NCI-H69 (cell line): ENCODE results near the gene C20orf144.
A peak's percentile ranks its signal among the peaks of the same experiment; 100 is the strongest.
"Not testable (repeated sequence)": the region's sequence is repeated elsewhere in the genome, so short reads cannot be mapped to it uniquely, and the experiment has no call there.

ENCODE experiments used
- DNase-seq: peaks from one replicate; lab custom pipeline; 2025; lab: John Stamatoyannopoulos, UW

The C20orf144 gene

DNA sequence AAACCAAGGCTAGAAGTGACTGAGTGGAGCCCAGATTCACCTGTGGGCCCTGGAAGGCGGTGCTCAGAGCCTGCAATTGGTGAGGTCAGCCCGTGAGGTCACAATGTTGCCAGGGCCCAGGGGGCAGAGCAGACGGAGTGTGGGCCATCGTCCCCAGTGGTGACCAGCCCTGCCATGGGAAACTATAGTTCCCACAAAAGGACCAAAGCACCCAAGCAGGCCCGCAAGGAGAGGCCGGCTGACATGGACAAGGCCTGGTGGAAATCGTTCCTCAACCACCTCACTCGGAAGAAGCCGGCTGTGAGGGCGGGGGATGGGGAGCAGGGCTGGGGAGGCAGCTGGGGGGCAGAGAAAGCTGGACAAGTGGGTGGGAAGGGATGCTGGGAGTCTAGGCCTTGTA lies at the start of gene C20orf144:
TSS of gene C20orf144 (plus strand) at position 156 of the 400 bp plus-strand sequence. CDS start at position 175, 19 bp downstream.
- no peak for DNase-seq

DNA sequence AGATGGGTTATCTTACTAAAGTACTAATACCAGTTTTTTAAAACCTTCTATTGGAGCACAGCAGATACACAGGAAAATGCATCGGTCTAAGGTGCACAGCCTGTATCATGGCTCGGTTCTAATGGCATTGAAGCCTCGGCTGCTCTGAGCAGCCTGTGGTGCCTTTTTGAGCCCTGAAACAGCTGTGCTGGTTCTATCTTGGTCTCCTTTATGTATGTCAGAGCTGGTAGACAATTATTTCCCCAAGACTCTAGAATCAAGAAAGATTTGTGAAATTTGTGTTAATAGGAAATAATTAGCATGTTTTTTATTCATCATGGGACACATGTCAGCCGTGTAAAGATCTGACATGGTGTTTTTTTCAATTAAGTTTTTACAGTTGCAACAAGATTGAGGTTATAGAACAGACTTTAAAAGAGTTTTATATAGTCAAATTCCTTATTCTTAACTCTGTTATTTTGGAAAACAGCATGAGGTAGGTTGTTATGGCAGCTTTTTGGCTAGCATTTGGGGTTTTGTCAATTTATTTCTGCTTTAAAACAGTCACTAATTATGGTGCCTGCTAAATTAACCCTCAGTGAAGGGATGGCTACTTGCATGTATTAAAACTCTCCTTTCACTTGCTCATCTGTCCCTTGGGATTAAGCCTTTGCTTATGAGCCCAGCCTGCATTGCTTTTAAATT lies 40.3 kb upstream of the C20orf144 start:
- DNase-seq: peak; percentile 36

DNA sequence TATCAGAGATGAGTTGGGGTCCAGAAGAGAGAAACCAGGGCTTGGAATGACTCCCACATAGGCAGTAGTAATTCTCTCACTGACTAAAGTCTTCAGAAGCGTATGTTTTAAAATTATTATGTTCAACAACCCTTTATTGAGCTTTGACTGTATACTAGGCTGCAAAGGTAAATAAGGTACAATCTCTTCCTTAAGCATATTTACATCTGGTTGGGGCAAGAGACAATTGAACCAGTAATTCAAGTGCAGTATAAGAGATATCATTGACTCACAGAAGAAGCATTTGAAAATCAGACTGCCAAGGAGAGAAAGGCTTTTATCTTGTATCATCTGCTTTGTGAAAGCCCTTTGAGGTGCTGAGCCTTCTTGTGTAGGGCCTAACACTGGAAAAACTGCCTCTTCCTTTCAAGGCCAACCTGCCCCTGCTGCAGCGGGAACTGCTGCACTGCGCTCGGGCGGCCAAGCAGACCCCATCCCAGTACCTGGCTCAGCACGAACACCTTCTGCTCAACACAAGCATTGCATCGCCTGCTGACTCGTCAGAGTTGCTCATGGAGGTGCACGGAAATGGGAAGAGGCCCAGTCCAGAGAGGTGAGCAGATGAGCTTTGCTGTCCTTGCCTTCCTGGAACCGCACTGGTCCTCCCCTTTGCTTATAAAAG lies 39.3 kb upstream of the C20orf144 start:
- DNase-seq: no peak

DNA sequence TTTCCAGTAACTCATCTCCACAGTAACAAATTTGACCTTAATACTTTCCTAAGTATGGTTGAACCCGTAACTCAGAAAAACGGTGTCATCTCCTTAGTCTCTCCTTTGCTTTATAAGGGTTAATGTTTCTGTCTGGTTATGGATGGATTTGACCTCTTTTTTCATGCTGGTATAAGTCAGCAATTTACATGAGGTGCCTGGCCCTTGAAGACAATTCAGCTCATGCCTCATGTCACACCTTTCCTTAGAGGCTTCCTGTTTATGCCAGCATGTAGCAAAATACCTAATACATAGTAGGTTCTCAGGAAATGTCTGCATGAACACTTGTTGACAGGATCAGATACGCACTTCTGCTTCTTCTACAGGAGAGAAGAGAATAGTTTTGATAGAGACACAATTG lies 37.7 kb upstream of the C20orf144 start:
- no peak for DNase-seq

DNA sequence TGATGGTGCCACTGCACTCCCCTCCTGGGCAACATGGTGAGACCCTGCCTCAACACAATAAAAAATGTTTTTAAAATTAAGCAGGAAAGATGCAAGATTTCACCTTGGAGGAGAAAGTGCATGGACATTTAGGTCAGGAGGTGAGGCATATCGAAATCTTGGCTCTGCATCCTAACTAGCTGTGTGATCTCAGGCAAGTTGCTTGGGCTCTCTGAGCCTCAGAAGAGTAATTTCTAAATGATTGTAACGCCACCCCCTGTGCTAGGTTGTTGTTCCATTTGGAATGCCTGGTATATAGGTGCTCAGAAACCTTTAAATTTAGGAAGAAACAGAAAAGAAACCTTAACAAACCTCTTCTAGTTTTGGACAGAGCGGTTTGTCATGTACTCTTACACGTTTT lies 35.9 kb upstream of the C20orf144 start:
- no peak for DNase-seq

DNA sequence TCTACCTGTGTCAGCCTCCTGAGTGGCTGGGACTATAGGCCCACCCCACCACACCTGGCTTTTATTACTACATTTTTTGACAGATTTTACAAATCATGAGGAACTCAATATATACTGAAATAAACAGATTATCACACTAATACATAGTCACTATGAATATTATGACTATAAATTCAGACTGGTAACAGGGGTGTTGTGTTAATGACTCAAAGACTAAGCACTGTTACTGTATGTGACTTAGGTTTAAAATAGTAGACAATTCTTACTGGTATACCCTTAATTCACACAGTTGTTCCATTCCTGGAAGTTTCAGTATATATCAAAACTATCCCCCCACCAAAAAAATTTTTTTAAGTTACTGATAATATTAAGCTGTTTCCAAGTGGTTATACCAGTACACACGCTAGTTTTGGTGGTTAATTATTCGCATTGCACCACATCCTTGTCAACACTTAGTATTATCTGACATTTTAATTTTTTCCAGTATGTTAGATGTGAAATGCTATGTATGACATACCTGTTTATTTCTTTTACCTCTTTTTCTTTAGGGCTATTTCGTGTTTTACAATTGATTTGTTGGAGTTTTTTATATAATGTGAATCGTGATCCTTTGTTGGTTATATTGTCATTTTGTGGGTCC lies 34.4 kb upstream of the C20orf144 start:
- no peak for DNase-seq

DNA sequence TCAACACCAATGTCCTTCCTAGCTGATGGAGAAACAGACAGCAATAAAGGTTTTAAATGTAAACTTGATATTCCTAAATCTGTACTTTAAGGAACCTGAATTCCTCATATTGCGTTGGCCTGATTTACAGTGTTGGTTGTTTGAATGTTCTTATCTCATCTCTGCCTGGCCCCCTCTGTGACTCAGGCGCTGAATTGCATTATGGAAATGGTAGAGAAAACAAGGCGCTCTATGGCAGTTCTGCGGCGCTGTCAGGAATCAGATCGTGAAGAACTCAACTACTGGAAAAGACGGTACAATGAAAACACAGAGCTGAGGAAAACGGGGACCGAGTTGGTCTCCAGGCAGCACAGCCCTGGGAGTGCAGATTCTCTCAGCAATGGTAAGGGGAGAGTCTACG lies 32.6 kb upstream of the C20orf144 start:
- DNase-seq: no peak

DNA sequence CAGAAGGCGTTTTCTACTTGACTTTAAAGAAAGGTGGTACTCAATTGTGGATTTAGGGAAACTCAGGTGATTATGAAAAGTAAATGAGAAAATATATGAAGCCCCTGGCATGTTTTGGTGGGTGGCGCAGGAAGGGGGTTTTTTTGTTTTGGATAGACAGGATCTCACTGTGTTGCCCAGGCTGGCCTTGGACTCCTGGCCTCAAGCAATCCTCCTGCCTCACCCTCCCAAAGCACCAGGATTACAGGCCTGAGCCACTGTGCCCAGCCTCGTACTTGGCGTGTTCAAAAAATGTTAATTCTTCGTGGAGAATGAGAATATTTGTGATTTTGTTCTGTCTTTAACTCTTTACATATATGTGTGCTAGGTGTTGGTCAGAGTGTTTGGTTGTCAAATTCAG lies 32.1 kb upstream of the C20orf144 start:
- DNase-seq: no peak

DNA sequence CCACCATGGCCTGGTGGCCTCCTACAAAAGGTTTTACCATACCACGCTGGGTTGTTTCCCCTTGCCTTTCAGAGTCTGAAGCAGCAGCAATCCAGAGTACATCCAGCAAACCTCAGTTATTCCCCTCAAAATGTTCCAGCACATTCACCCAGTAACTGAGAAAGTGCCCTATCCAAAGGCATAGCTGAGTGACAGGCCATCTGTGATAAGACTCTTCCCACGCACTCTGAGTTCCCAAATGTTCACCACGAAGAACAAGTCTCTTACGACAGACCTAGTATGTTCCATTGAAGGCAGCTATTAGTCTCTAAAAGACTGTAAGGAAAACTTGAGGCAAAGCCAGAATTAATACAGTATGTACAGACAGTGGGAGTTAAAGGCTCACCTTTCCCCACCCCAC lies 31.6 kb upstream of the C20orf144 start:
- no peak for DNase-seq

DNA sequence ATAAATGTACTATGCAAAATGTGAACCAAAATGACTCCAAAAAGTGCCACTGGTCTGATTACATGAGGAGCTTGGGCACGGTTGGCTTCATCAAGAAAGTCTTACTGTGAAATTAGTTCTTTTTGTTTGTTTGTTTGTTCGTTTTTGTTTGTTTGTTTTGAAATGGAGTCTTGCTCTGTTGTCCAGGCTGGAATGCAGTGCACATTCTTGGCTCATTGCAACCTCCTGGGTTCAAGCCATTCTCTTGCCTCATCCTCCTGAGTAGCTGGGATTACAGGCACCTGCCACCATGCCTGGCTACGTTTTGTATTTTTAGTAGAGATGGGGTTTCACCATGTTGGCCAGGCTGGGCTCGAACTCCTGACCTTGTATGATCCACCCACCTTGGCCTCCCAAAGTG lies 30.2 kb upstream of the C20orf144 start:
- not testable (repeated sequence) for DNase-seq

DNA sequence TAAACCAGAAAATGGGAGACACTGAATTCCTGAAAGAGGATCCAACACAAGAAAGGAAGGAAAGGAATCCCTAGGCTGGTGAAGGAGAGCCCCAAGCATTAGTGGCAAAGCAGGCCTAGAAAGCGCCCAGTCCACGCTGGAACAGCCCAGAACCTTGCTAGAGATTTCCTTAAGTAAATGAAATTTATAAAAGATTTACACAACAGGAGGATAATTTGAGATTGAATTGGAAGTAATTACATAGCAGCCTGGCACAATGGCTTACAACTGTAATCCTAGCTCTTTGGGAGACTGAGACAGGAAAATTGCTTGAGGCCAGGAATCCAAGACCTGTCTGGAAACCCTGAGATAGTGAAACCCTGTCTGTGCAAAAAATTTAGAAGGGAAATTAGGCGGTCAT lies 26.8 kb upstream of the C20orf144 start:
- DNase-seq: peak; percentile 70

DNA sequence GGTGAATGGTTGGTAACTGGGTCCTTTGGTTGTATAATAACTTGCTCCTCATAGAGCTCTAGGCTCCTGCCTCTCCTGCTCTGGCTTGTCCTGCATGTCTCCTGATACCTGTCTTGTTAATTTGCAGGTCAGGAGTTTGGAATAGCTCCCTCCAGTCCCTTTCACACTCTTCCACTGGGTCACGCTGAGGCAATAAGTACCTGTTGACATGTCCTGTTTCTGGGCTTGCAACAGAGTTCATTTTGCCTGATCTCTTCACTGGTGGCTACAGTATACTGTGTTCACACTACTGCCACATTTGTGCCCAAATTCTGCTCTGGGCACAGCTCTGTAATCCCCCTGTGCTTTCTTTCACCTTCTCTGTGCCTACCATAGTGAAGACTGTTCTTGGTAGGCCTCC lies 25.4 kb upstream of the C20orf144 start:
- no peak for DNase-seq

DNA sequence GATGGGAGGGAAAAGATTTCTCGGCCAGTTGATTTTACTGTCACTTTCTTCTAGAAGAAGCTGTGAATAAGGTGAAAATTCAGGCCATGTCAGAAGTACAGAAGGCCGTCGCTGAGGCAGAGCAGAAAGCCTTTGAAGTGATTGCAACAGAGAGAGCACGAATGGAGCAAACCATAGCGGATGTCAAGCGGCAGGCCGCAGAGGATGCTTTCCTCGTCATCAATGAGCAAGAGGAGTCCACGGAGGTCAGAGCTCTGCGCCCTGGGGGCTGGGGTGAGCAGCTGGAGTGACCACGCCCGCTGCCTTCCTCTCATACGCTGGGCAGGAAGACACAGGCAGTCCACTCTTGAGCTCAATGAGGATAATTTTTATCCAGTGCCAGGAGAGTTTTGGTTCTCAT lies 21.8 kb upstream of the C20orf144 start:
- no peak for DNase-seq

DNA sequence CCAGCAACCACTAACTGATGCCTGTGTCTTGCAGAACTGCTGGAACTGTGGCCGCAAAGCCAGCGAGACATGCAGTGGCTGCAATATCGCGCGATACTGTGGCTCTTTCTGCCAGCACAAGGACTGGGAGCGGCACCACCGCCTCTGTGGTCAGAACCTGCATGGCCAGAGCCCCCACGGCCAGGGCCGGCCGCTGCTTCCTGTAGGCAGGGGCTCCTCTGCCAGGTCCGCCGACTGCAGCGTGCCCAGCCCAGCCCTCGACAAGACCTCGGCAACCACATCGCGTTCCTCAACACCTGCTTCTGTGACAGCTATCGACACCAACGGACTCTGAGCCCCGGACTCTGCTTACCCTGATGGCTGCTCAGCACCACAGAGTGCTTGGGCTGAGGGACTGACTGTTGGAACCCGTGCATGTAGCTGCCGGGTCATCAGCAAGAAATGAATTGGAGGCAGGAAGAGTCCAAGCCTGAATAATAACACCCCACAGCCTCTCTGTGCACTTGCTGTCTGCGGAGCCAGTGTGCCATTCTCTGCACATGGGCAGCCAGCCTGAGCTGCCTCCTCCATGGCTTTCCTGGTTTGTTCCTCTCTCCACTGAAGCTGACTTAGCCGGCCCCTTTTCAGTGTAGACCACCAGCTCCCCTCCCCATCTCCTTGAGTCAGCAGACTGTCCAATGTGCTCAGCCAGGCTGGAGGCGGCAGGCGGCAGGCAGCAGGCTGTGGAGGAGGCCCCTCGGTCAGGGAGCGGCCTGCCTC lies 17.6 kb upstream of the C20orf144 start:
- DNase-seq: no peak

DNA sequence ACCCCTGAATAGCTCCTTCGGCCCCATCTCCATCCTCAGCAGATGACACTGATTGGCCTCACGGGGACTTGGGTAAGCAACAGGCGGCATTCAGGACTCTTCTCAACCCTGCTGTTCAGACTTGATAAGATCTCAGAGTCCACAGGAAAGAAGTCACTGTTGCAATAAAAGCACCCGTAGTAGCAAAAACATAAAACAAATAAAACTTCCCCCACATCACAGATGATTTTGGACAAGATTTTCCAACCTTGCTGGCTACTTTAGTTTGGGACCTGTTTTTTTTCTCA lies 17.1 kb upstream of the C20orf144 start:
- DNase-seq: no peak

DNA sequence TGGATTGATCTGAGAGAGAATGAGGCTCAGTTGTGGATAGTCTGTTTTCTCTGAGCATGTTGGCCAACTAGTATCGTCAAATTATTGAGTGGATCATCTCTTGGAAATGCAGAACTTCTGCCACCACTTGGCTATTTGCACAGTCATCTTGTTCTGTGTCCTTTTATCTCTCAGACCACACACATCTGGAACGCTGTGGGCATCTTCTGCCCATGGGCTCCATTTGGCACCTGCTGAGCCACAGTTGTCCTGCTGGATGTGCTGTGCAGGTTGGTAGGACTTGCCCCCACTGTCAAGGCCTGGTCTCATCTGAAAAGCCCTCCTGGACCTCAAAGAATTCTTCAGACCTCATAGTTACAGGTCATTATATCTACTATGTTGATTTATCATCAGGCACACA lies 16.7 kb upstream of the C20orf144 start:
- DNase-seq: no peak

DNA sequence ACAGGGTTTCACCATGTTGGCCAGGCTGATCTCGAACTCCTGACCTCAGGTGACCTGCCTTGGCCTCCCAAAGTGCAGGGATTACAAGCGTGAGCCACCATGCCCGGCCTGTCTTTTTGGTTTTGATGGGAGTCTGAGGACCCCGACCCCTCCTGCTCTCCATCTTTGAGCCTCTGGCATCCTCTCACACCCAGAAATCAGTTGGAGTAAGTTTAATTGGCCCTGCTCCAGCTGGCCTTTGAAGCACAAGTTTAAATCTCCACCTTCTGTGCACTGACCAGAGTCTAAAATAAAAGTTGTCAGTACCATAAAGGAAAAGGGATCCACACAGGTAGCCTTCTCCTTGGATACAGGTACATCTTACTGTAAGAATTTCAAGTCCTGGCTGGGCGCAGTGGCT lies 15.9 kb upstream of the C20orf144 start:
- DNase-seq: no peak

DNA sequence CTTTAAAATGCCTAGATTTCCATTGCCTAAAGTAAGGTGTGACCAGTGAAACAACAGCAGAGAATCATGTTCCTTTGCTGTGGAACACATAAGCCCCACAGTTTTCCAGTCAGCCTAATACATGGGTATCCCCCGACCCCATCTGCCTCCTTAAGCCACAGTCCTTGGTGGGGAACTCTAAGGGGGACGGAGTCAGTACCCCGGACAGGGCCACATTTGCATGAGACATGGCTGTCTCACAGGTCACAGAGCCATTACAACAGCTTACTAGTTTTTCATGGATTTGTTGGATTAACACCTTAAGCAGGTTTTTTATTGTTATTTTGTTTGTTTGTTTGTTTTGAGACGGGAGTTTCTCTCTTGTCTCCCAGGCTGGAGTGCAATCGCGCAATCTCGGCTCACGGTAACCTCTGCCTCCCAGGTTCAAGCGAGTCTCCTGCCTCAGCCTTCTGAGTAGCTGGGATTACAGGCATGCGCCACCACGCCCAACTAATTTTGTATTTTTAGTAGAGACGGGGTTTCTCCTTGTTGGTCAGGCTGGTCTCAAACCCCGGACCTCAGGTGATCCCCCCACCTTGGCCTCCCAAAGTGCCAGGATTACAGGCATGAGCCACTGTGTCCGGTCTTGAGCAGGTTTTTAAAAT lies 15.0 kb upstream of the C20orf144 start:
- not testable (repeated sequence) for DNase-seq

DNA sequence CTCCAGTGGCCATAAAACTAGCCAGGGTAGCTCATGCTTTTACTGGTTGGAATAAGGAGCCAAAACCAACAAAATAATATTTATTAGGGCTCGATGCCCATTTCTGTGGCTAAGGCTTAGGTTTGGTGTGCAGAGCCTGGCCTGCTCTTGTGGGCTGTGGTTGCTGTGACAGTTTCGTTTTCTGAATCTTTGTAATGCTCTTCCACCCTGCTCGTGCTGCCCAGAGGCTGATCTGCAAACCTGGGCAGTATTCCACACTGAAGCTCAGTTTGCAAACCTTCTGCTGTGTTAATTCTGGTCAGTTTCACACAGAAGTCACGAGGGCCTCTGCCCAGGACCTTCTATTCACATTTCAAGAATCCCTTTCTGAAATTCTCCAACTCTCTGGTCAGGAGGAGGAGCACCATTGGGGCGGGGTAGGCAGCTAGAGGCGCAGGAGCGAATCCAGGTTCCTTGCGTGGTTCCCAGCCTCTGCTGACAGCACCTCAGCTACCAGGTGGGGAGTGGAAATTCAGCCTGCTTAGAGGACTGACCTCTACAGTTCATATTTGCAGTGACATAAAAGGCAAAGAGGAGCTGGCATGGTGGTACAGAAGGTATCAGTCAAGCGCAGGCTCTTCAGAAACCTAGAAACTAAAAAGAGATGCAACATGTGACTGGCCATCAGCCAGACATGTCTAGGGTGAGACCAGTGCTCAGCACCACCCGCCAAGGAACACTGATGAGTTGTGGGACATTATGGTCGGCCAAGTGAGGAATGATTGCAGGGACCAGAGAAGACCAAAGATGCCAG lies 14.3 kb upstream of the C20orf144 start:
- DNase-seq: no peak

DNA sequence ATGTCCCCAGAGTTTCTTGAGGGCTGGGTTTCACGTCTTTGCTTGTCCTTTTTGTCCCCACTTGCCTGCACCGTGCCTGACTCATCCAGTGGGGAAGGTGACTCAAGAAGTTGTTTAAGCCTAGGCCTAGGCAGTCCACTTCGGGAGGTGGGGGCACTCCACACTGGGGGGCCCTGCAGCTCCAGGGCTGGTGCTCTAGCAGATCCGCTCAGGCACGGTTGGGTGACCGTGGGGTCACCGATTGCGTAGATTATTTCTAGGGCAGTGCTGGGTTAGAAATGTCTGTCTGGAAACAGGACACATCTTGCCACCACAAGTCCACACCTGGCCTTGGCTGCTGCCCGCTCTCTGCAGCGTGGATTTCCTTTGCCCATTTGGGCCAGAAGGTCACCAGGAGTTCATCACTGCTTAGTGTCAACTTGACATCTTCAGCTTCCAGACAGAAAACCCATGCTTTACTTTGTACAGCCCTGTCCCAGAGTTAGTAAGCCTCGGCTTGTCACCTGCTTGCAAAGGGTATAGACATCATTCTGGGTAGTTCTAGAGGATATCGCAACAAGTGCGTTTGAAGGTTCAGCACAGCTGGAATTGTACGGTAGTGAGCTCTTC lies 13.6 kb upstream of the C20orf144 start:
- DNase-seq: no peak

DNA sequence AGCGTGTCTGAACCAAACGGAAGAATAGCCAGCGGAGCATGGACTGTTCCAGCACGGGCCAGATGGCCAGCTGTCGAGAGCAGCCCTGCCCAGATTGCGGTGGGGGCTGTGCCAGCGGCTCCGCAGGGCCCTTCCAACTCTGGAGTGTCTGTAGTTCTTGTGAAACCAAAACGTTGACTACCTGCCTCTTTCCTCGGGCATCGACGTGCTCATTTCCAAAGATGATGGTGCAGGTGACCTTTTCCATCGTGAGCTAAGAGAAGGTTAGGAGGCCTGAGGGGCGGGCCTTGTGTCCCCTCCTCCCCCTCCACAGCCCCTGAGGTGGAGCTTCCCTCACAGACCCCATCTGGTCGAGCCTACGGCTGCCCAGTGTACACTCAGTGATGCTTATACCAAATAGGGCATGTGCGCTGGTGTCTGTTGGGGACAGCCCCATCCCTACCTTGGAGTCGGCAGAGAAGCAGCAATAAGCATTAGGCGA lies 12.9 kb upstream of the C20orf144 start:
- peak; percentile 56 for DNase-seq
